SHP77 treated with DMSO at 0.1 percent for 48 hours (cell line): ENCODE results near the gene LITAF.
"Not testable (repeated sequence)": the region's sequence is repeated elsewhere in the genome, so short reads cannot be mapped to it uniquely, and the experiment has no call there.

ENCODE experiments used
- DNase-seq: peaks from one replicate; lab custom pipeline; 2025; lab: John Stamatoyannopoulos, UW

The LITAF gene

DNA sequence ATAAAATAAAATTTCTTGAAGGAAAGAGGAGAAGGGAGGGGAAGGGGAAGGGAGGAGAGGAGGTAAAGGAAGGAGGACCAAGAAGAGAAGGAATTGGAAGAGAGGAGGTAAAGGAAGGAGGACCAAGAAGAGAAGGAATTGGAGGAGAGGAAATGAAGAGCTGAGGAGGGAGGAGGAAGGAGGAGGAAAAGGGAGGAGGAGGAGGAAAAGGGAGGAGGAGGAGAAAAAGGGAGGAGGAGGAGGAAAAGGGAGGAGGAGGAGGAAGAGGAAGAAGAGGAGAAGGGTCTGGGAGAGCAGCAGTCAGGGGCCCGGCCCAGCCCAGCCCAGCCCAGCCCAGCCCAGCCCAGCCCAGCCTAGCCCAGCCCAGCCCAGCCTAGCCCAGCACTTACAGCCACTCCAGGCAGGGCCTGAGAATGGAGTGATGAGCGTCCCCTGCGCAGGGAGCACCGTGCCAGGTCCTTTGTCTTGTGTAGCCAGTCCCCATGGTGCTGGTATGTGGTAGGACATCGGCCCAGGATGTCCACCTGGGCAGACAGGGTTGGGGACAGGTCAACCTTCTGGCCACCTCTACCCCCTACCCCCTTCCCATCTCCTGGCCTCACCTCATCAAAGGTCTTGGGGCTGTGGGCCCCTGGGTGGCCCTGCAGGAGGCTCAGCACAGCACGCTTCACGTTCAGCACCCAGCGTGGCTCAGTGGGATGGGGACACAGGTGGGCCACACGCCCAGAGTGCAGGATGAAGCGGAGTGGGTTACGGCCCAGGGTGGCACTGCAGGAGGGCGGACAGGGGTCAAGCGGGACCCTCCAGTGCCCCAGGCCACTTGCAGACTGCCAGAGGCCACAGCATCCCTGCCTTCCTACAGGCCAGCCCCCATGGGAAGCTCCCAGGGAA is 70.9 kb downstream of the LITAF start:
- no peak for DNase-seq

- DNase-seq: no peak
These were observed 72.4 kb downstream of the LITAF start for GRCh38 chr16:11514283-11514682.

DNA sequence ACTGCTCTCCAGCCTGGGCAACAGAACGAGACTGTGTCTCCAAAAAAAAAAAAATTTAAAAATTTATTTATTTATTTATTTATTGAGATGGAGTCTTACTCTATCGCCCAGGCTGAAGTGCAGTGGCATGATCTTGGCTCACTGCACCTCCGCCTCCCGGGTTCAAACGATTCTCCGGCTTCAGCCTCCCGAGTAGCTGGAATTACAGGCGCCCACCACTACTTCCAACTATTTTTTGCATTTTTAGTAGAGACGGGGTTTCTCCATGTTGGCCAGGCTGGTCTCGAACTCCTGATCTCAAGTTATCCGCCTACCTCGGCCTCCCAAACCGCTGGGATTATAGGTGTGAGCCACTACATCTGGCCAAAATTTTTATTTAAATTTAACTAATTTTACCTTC is 73.4 kb downstream of the LITAF start:
- not testable (repeated sequence) for DNase-seq

- no peak for DNase-seq
These were observed 74.9 kb downstream of the LITAF start for GRCh38 chr16:11511801-11512200.

- no peak for DNase-seq
These were observed 75.4 kb downstream of the LITAF start for GRCh38 chr16:11511328-11511727.

GRCh38 chr16:11510178-11510973 is 76.3 kb downstream of the LITAF start:
- no peak for DNase-seq

DNA sequence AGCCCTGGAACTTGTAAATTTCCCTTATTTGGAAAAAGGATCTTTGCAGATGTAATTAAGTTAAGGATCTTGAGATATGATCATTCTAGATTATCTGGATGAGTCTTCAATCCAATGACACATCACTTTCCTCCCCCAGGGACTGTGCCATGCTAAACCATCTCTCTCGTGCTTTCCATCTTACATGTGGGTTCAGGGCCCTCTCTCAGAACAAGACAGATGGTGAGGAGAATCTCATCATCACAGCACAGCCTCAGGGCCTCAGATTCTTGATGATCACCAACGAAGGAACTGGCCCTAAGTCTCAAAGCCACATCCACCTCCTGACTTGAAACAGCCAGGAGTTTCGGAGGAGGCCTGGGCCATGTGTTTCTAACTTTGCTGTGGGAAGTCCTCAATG is 78.7 kb downstream of the LITAF start:
- DNase-seq: no peak

DNA sequence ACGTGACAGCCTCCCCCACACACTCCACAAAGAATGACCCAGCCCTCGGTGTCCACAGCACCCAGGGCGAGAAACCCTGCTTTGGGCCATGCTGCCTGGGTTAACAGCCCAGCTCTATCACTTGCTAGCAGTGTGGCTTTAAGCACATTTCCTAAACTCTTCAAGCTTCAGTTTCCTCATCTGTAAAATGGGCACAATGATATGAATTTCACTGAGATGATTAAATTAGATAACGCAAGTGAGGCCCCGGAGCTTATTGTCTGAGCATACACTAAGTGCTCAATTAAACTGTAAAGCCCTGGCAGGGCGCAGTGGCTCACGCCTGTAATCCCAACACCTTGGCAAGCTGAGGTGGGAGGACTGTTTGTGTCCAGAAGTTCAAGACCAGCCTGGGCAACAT is 79.4 kb downstream of the LITAF start:
- no peak for DNase-seq

DNA sequence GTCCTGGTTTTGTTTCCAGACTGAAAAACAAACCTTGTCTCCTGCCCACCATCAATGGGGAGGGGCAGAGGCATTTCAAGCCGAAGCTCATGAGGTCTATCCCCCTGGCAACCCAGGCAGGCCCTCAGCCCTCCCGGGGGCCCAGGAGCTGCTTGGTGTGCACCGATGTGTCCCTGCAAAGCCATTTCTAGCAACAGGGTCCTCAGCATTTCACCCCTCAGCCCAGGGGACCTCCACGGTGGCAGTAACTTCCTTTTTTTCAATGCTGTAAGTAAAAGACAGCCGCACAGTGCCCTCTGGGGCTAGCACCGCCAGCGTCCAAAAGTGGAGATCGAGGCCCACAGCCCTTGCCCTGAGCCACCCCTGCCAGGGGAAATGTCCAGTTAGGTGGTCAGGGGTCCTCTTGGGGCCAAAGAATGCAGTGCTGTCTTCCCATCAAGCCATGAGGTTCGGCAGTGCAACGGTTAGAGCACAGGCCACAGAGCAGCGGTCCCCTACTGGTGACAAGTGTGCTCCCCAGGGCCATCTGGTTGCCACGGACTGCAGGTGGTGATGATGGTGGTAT is 79.9 kb downstream of the LITAF start:
- DNase-seq: no peak

DNA sequence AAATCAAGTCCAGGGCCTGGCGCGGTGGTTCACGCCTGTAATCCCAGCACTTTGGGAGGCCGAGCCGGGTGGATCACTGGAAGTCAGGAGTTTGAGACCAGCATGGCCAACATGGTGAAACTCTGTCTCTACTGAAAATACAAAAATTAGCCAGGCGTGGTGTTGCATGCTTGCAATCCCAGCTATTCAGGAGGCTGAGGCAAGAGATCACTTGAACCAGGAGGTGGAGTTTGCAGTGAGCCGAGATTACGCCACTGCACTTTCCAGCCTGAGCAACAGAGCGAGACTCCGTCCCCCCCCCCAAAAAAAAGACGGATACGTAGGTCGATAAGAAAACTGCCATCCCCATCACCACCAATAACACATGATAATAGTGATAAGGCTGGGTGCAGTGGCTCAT is 82.5 kb downstream of the LITAF start:
- not testable (repeated sequence) for DNase-seq

DNA sequence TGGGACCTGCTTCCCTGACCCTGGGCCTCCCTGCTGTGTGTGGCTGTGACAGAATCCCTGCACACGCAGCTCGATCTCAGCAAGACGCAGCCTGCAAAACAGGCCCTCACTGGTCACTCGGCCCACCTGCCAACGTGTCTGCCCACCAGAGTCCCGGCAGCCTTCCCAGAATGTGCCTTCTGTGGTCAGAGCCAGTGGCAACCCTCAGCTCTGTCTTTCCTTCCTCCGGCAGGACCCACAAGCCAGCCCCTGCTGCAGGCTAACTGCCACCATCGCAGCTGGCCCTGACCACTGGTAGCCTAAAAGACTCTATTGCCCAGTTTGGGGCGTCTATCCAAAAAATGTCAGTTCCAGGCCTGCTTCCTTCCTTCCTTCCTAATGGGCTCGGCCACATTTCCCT is 83.2 kb downstream of the LITAF start:
- no peak for DNase-seq

DNA sequence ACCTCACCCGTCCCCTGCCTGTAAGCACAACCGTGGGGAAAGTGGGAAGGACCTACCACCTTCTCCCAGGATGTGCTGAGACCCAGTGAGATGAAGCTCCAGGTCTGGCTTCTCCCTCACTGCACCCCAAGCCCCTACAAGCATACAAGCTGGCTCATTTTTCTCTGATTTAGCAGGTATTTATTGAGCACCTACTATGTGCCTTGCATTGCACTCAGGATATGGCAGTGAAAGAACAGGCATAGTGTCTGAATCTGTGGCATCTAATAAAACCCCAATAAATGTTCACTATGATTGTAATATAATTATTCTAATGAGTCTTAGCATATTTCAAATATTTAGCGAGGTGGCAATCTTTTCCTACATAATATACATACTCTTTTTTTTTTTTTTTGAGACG is 84.5 kb downstream of the LITAF start:
- DNase-seq: no peak

GRCh38 chr16:11501632-11502031 is 85.1 kb downstream of the LITAF start:
- no peak for DNase-seq

- DNase-seq: no peak
These were observed 85.9 kb downstream of the LITAF start for GRCh38 chr16:11500700-11501346.

DNA sequence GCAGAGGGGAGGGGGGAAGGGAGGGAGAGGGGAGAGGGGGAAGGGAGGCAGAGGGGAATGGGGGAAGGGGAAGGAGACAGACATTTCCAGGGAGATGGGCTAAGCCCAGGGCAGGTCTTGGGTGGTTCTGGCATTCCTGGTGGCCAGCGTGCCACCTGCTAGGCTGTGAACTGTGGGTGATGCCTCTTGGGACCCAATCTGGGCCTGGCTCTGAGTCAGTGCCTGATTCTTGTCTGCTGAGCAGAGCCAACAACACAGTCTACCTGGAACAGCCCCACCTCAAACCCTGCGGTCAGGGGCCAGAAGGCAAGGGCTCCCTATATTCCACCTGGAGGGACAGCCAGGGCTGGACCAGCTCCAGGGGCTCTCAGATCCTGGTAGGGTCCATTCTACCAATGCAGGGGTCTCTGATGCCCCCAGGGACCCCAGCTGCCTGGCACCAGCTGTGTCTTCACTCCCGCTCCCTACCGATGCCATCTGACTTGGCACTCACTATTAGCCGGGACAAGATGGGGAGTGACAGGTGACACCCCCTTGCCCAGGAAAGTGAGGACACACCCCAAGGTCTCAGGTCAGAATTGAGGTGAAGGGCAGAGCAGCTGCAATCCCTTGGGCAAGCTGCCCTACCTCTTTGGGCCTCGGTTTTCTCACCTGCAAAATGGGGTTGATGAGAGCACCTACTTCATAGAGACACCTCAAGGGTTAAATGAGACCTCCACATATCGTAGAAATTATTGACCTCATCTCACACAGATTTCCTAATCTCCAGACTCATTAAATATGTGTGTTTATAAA is 87.2 kb downstream of the LITAF start:
- DNase-seq: no peak

GRCh38 chr16:11498683-11499082 is 88.0 kb downstream of the LITAF start:
- DNase-seq: no peak

DNA sequence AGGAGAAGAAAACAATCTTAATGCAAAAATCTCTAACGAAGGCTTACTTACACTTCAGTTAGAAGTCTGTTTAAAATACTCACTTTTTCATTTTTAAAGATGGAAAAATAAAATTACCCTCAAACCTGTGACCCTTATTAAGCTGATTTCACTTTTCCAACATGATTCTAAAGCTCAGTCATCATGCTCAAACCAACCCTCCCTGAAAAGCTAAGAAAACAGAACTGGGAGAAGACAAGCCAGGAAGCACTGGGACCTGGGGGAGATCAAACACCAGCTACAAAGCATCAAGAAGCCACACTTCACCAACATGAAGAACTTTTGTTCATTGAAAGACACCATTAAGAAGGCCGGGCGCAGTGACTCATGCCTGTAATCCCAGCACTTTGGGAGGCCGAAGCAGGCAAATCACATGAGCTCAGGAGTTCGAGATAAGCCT is 88.8 kb downstream of the LITAF start:
- DNase-seq: no peak
